Vagina (tissue), 2 donors: ENCODE measurements around the gene CUEDC1. TPM values are rescaled to one million over a fixed set of nuclear protein-coding genes. Genes with fewer than 3 reads are reported as not detected.

Source experiments
- DNase-seq, 2 donors: peaks; one replicate each; pipeline ENCODE4 v3.0.0-alpha.2; 2017; ENCODE audit errors: extremely low spot score in 2 of 2
- H3K27ac ChIP-seq: fragments of 200-600 bp; sonication (generic); one replicate; pipeline ENCODE4 v1.5.1; 2019
- H3K27me3 ChIP-seq: fragments of 200-600 bp; sonication (generic); one replicate; pipeline ENCODE4 v1.5.1; 2019
- H3K36me3 ChIP-seq, 2 donors: fragments of 200-600 bp; sonication (generic); one replicate each; pipeline ENCODE4 v1.5.1; 2017 to 2019
- H3K4me1 ChIP-seq: fragments of 200-600 bp; sonication (generic); one replicate; pipeline ENCODE4 v1.5.1; 2019
- H3K4me3 ChIP-seq, 2 donors: fragments of 200-600 bp; sonication (generic); 1 replicate in 1 of 2; 2 replicates in 1 of 2; pipeline ENCODE4 v1.5.1; 2016 to 2019
- H3K9me3 ChIP-seq: fragments of 200-600 bp; sonication (generic); one replicate; pipeline ENCODE4 v1.5.1; 2019
- POLR2A ChIP-seq, 2 donors: fragments of 450-650 bp; IDR thresholded peaks; one replicate each; pipeline ENCODE4 v1.6.1; 2017; ENCODE audit warnings: antibody characterized with exemption in 2 of 2, mild to moderate bottlenecking in 2 of 2, moderate library complexity in 2 of 2
- POLR2AphosphoS5 ChIP-seq, 2 donors: sonication (generic); formaldehyde crosslinking; IDR thresholded peaks; one replicate each; pipeline ENCODE4 v1.9.0; 2017; ENCODE audit warnings: antibody characterized with exemption in 2 of 2, mild to moderate bottlenecking in 2 of 2, low read depth in 1 of 2; ENCODE audit not compliant: insufficient read depth in 1 of 2
- intact Hi-C: fragments of 100-400 bp; cut with DNase I; formaldehyde crosslinking; loops from one replicate; pipeline ENCODE4 v1.15.1; 2023
- total RNA-seq: library from RNA; depleted of rRNA; stranded (reverse); fragments of >200 nt; gene quantifications from one replicate; pipeline ENCODE4 v1.2.3, GENCODE V29; 2016
- TF ChIP-seq, protein P1 (sequence below), 3 experiments: fragments of 450-650 bp in 2 of 3; fragments of 200-600 bp in 1 of 3; sonication (generic) in 1 of 3; IDR thresholded peaks; one replicate each; pipeline ENCODE4 v1.5.1; 2017 to 2019; ENCODE audit warnings: antibody characterized with exemption in 3 of 3, mild to moderate bottlenecking in 2 of 3, moderate library complexity in 2 of 3

Gene CUEDC1
- total RNA-seq, 1 donor from 2014 or later: 28.7 TPM

DNA sequence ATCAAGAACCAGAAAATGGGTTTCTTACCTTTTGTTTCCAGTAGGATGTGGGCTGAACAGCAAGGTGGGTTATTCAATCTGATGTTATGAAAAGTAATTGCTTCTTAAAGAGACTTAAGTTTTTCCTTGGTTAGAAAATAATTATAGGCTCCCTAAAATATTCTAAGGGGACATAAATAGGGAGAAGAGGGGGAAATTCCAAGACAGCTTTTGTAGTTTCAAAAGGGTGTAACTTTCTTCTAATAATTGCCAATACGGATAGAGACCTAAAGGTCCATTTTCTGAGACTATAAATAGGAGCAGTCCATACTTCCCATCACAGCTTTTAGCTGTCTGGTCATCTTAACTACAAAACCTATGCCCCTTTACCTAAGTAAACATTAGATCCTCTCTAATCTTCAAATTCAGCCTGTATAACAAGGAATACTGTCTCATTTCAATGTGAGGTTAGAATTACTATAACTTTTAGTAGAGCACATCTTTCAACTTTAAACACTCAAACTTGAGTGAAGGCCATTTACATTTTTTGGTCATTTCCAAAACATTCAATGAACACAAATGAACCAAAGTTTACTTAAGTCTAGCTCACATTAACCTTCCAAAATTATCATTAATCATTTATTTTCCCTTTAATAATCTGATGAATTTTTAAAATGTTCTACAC, 46.4 kb upstream of the CUEDC1 start:
- H3K4me1 ChIP-seq: peaks cover 46% of the 10 kb centered on the region
- intact Hi-C loops: no loop called here
- H3K4me3 ChIP-seq: no peak overlapping the region
- DNase-seq: no peak
- TF ChIP-seq POLR2AphosphoS5 (IDR thresholded peaks at IDR 0.05; ENCODE audit: insufficient read depth in 1 of 2, low read depth in 1 of 2) (no peak), POLR2A (IDR thresholded peaks at IDR 0.05) (no peak)
- TF ChIP-seq, protein P1, sequence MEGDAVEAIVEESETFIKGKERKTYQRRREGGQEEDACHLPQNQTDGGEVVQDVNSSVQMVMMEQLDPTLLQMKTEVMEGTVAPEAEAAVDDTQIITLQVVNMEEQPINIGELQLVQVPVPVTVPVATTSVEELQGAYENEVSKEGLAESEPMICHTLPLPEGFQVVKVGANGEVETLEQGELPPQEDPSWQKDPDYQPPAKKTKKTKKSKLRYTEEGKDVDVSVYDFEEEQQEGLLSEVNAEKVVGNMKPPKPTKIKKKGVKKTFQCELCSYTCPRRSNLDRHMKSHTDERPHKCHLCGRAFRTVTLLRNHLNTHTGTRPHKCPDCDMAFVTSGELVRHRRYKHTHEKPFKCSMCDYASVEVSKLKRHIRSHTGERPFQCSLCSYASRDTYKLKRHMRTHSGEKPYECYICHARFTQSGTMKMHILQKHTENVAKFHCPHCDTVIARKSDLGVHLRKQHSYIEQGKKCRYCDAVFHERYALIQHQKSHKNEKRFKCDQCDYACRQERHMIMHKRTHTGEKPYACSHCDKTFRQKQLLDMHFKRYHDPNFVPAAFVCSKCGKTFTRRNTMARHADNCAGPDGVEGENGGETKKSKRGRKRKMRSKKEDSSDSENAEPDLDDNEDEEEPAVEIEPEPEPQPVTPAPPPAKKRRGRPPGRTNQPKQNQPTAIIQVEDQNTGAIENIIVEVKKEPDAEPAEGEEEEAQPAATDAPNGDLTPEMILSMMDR (IDR thresholded peaks at IDR 0.05): no peak
- no peaks in the 10 kb centered on the region for H3K27me3 ChIP-seq
- no peaks in the 10 kb centered on the region for H3K9me3 ChIP-seq
- H3K27ac ChIP-seq: no peak overlapping the region
- H3K36me3 ChIP-seq: peaks cover 0 to 45% of the 10 kb centered on the region in 2 donors

DNA sequence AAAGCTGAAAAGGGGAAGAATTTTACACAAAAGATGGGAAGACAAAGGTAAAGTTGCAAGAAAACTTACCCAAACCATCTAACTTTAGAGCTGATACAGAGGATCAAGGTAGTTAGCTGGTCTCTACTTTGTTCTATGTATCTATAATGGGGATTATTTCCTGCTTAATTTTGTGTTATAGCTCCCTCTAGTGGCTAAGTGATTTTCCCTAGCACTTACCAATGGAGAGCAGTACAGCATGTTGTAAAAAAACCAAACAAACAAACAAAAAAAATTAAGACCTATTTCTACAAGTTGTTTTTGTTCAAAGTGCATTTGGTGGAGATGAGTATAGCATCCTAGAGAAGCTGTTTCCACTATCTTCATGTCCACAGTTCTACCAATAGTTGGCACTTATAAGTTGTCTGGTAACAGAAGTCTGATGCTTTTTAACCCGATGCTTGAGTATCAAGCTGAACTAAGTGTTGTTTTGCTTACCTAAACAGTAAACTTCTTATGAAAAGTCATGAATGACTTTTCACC, 44.3 kb upstream of the CUEDC1 start:
- intact Hi-C loops: loop anchor here (2.0 kb wide), 1 partner anchor 141 kb away; no protein-coding TSS in a partner anchor
- Histone ChIP-seq H3K27me3 (no peaks in the 10 kb centered on the region), H3K4me1 (peaks cover 39% of the 10 kb centered on the region), H3K4me3 (no peak overlapping the region), H3K9me3 (no peaks in the 10 kb centered on the region), H3K27ac (no peak overlapping the region), H3K36me3 (peaks cover 0 to 33% of the 10 kb centered on the region in 2 donors)
- no peak for DNase-seq
- TF ChIP-seq POLR2AphosphoS5 (IDR thresholded peaks at IDR 0.05; ENCODE audit: insufficient read depth in 1 of 2, low read depth in 1 of 2) (no peak), POLR2A (IDR thresholded peaks at IDR 0.05) (no peak)
- TF ChIP-seq, protein P1 (IDR thresholded peaks at IDR 0.05): peak; percentile 63 to 76 (median 67)

DNA sequence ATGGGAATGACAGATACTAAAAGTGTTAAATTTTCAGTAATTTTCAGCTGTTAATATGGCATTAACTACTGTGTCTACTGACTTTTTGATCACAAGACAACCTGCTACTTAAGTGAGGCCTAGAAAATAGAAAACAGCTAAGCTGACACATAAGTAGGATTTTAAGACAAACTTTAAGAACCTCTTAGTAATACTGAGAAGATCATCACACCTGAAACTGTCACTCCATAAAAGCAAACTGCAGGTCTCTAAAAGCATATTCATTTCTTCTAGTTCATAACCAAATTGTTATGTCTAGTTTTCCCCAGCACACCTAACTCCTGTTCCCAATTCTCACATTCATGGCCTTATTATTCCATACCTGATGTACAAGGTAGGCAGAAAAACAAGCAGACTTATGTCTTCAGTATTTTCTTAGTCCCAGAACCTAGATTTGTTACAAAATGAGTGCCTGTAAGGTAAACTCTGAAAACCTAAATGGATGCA, 43.8 kb upstream of the CUEDC1 start:
- peaks cover 34% of the 10 kb centered on the region for H3K4me1 ChIP-seq
- no peak overlapping the region for H3K27ac ChIP-seq
- H3K4me3 ChIP-seq: no peak overlapping the region
- H3K36me3 ChIP-seq: peaks cover 0 to 28% of the 10 kb centered on the region in 2 donors
- no peaks in the 10 kb centered on the region for H3K27me3 ChIP-seq
- DNase-seq: no peak
- TF ChIP-seq POLR2A (IDR thresholded peaks at IDR 0.05) (no peak), POLR2AphosphoS5 (IDR thresholded peaks at IDR 0.05; ENCODE audit: insufficient read depth in 1 of 2, low read depth in 1 of 2) (no peak)
- TF ChIP-seq, protein P1 (IDR thresholded peaks at IDR 0.05): no peak
- intact Hi-C loops: loop anchor here (2.0 kb wide), 1 partner anchor 140 kb away; no protein-coding TSS in a partner anchor
- no peaks in the 10 kb centered on the region for H3K9me3 ChIP-seq

DNA sequence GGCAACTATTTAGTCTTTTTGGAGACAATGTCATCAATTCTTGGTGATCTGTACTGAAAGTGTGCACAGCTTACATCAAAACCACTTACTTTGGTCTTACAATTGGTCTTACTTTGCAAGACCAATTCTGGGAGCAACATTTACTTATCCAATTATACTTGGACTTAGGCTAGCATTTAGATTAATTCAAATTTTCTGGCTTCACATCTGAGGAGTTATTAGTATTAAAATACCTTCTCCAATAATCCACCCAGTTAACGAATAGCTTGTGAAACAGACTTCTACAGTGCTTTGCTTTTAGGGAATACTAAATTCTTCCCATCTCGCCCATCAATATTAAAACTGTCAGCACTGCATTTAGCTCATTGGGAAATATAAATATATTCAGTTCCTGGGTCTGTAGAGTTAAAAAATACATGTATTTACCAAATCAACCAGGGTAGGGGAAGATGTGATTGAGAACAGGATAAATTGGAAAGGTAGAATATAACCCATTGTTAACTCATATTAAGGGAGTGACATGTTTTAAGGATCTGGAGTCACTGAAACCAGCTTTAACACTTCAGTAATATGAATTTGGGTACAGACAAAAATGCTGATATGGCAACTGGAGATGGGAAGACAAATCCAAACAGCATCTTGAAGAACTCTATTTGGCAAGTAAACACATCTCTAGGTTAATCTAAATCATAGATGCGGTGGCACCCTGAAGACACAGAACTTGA, 42.0 kb upstream of the CUEDC1 start:
- no peaks in the 10 kb centered on the region for H3K9me3 ChIP-seq
- peaks cover 26% of the 10 kb centered on the region for H3K4me1 ChIP-seq
- H3K36me3 ChIP-seq: peaks cover 0 to 12% of the 10 kb centered on the region in 2 donors
- no peaks in the 10 kb centered on the region for H3K27me3 ChIP-seq
- DNase-seq: no peak
- H3K27ac ChIP-seq: no peak overlapping the region
- TF ChIP-seq, protein P1 (IDR thresholded peaks at IDR 0.05): no peak
- TF ChIP-seq POLR2AphosphoS5 (IDR thresholded peaks at IDR 0.05; ENCODE audit: insufficient read depth in 1 of 2, low read depth in 1 of 2) (no peak), POLR2A (IDR thresholded peaks at IDR 0.05) (no peak)
- no peak overlapping the region for H3K4me3 ChIP-seq
- intact Hi-C loops: no loop called here
